GM18907 (cell line): ENCODE results near the gene CHKB.

Source experiments
- ATAC-seq: cut with Tn5 transposase; IDR thresholded peaks from one replicate; pipeline ENCODE4 v1.9.1; 2021; ENCODE audit warnings: mild to moderate bottlenecking, moderate library complexity; ENCODE audit not compliant: unreplicated experiment

Gene CHKB

GRCh38 chr22:50600538-50600937 lies 17.9 kb upstream of the CHKB start, which contains the start of gene MAPK8IP2:
MAPK8IP2 (plus strand) TSS chr22:50600793; CDS start chr22:50600819, 26 bp downstream.
- no peak for ATAC-seq

DNA sequence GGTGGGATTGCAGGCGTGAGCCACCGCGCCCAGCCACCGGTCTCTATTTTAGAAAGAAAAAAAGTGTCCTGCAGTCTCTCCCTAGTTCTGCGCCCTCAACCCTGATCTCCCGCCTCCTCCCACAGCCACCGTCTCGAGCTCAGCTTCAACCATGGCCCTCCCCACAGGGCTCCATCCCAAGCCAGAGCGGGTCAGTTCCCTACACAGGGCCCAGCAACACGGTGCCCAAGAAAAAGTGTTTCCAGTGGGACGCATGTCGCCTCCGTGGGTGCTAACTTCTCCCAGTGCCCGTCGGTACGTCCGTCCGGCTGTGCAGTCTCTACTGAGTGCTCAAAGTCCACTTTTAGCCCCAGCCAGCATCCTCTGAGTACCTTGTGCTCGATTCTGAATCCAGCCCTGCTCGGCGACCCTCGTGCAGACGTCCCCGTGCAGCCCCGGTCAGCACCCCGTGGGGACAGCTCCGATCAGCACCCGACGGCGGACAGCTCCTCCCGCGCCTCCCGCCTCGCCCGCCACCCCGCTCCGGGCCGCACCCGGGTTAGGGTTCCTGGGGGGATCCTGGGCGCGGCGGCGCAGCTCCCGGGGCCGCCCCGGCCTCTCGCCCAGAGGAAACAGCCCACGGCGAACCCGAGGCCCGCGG lies 17.3 kb upstream of the CHKB start:
- ATAC-seq: no peak

- ATAC-seq: no peak
Measured at GRCh38 chr22:50597097-50597496, 14.4 kb upstream of the CHKB start.

DNA sequence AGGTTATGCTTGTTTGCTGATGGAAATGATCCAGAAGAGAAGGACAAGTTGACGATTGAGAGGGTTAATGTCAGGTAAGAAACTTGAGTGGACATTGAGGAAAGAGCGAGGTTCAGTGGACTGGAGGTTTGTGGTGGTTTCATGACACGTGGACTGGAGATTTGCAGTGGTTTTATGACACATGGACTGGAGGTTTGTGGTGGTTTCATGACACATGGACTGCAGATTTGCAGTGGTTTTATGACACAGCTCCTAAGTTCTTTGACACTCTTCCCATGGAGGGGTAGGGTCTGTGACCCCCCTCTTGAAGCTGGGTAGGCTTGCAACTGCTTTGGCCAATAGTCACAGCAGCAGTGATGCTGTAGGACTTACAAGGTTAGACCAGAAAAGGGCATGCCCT lies 12.5 kb upstream of the CHKB start:
- no peak for ATAC-seq

DNA sequence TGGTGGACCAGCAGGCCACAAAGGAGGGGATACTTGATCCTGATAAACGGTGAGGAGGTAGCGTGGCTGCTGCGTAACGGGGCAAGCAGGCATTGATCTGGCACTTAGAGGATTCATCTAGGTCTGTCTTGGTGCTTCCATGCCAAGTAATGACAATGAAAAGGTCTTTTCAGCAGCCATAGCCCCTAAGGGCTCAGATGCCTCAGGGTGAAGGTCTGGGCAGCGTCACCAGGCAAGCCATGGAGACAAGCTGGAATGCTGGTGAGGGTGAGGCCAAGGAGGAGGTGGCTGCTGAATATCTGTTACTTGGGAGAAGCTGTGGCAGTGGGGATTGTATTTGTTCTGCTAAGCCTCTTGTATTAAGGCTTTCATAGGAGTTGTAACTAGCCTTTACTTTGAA lies 4.8 kb upstream of the CHKB start:
- ATAC-seq: no peak

- ATAC-seq: no peak
Measured at GRCh38 chr22:50586416-50586815, 3.8 kb upstream of the CHKB start.

- no peak for ATAC-seq
Measured at GRCh38 chr22:50585781-50586180, 3.1 kb upstream of the CHKB start.

- ATAC-seq: no peak
Measured at GRCh38 chr22:50585238-50585637, 2.6 kb upstream of the CHKB start.

DNA sequence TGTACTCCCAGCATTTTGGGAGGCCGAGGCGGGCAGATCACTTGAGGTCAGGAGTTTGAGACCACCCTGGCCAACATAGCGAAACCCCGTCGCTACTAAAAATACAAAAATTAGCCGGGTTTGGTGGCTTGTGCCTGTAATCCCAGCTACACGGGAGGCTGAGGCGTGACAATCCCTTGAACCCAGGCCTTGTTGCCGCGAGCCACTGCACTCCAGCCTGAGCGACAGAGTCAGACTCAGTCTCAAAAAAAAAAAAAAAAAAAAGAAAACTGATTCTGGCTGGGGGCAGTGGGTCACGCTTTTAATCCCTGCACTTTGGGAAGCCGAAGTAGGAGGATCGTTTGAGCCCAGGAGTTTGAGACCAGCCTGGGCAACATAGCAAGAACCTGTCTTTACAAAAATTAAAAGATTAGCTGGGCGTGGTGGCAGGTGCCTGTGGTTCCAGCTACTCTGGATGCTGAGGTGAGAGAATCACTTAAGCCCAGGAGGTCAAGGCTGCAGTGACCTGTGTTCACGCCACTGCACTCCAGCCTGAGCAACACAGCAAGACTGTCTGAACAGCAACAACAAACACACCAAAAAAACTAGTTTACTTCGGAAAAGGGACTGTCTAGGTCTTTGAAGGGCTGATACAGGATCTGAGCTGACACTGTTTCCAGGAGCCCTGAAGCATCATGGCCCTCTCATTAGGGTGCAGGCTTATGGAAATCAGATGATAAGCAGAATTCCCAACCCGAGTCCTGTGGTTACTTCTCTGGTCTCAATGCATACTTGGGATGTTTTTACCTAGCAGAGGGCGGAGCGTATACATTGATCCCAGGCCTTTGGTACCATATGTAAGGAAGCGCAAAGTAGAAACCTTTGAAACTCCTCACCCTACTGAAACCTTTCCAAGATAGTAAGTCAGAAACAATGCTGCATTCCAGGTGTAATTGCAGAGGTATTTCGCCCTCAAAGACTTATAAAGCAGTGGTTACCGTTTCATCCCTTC lies 1.8 kb upstream of the CHKB start:
- no peak for ATAC-seq

GRCh38 chr22:50583294-50583861 lies 729 bp upstream of the CHKB start:
- ATAC-seq: peak; percentile 33

DNA sequence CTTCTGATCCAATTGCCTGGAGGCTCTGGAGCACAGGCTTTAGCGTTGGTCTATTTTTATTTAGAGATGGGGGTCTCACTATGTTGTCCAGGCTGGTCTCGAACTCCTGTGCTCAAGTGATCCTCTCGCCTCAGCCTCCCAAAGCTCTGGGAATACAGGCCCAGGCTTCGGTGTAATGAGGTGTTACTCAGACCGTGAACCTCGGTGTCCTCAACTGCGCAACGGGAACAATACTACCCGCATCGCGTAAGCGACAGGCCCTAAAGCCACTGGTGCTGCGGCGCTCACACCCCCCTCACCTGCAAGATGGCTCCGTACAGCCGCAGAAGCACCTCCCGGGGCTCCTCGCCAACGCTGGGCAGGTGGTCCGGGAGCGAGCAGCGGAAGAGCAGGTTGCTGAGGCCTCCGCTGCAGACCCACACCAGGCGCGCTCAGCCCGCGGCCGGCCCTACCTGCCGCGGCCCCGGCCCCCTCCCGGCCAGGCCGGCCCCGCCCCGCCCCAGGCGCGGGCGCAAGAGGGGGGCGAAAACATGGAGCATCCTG lies 628 bp downstream of the CHKB start:
- ATAC-seq: peak; percentile 26

DNA sequence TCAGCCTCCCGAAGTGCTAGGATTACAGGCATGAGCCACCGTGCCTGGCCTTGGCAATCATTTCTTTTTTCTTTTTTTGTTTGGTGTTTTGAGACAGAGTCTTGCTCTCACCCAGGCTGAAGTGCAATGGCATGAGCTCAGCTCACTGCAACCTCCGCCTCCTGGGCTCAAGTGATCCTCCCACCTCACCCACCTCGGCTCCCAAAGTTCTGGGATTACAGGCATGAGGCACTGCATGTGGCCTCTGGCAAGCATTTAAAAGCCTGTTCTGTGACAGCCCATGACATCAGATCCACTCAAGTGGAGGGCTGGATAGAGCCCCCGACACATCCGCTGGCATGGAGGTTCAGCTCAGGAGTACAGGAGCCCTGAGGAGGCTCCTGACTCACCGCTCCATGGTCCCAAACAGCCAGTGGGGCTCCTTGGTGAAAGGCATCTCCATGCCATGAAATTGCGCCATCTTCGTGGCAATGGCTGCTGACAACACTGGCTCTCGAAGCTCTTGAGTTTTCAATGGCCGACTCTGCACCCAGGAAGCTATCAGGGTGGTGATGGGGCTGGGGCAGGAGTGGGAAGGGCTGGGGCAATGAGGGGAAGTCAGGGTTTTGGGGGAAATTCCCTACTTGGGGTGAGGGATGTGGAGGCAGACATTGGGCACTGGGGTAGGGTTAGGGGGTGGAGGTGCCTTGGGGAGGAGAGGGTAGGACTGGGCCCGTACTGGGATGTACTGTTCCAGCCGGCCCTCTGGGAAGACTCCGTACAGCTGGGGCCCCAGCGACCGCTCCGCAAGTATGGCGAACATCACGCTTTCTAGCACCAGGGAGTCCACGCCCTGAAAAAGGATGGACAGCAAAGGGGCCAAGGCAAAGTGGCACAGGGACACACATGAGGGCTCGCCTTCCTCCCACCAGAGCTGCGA lies 1.4 kb downstream of the CHKB start:
- no peak for ATAC-seq

DNA sequence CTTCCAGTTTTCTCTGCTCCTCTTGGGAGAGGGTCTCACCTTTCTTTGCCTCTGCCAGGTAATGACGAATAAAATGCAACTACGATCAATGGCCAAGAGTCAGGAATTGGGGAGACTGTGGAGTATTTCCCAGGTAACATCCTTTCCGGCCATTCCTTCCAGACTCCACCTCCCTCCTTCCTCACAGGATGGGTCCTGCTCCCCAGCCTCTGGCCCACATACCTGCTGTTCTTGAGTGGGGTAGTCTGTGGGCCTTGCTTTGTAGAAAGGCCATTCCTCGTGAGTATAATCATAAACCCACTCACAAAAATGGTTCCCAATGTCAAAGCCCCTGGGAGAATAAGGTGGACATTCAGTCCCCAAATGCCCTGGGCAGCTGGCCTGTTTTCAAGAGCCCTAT lies 2.9 kb downstream of the CHKB start:
- ATAC-seq: no peak

GRCh38 chr22:50578776-50579310 lies 3.8 kb downstream of the CHKB start:
- no peak for ATAC-seq

- no peak for ATAC-seq
Measured at GRCh38 chr22:50577987-50578775, 4.5 kb downstream of the CHKB start, which contains the start of gene CPT1B. CPT1B (minus strand) TSS chr22:50578427; CDS start chr22:50577915, 512 bp downstream.

- ATAC-seq: no peak
Measured at GRCh38 chr22:50577697-50577986, 5.0 kb downstream of the CHKB start.

DNA sequence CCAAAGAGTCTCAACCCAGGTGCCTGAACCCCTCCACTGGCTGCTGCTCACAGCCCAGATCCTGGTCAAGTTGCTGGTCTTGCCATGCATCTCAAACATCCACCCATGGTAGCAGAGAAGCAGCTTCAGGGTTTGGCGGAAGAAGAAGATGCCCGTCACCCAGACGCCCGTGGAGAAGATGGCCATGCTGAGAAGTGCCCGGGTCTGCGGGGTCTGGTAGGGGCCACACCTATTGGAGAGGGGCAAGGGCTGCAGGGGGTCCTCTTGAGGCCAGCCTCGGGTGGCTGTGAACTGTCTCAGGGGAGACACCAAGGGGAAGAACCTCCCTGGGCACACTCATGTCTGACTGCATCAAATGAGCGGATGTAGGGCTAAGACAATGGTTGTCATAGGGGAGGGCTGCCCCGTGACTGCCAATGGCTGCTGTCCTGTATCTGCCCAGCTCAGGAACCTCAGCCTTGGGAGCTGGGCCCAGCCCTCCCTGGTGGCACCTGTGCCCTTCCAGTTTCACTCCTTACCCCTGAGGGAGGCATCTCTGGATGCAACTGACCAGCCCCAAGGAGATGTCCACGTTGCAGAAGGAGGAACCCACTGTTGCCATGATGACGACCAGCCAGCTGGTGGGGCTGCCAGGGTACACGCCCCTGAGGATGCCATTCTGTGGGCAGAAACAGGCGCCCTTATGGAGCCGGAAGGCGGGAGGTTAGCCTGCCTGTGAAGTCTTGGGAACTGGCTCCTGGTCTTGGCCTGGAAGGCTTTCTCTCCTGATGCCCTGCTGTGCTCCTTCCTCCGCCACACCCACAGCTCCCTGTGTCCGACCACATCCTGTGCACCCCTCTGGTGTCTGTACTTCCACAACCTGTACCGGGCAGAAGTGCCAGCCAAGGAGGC lies 5.6 kb downstream of the CHKB start:
- no peak for ATAC-seq

GRCh38 chr22:50576070-50576469 lies 6.6 kb downstream of the CHKB start:
- no peak for ATAC-seq
